GM12892 (cell line): ENCODE data around the gene ATP5ME.
A peak's percentile ranks its signal among the peaks of the same experiment; 100 is the strongest.

Experiments used
- DNase-seq: peaks from one replicate; pipeline ENCODE4 v3.0.0; 2011; ENCODE audit not compliant: insufficient read length
- FAIRE-seq: peaks from 2 replicates; lab custom pipeline; 2011; peaks lifted over from hg19 to GRCh38; lab: Jason Lieb, UNC
- POLR2A ChIP-seq: IDR thresholded peaks from 2 replicates; pipeline ENCODE4 v1.6.1; 2011; ENCODE audit warnings: low read depth, low read length, control low read depth
- POLR2AphosphoS5 ChIP-seq: IDR thresholded peaks from 2 replicates; pipeline ENCODE4 v1.6.1; 2011; ENCODE audit warnings: low read depth, low read length, control low read depth
- TAF1 ChIP-seq: IDR thresholded peaks from 2 replicates; pipeline ENCODE4 v1.6.1; 2011; ENCODE audit warnings: low read depth, mild to moderate bottlenecking, control low read depth, low read length, borderline replicate concordance

Gene ATP5ME

GRCh38 chr4:687048-687970, 13.2 kb upstream of the ATP5ME start:
- no peak for TF ChIP-seq POLR2AphosphoS5
- TF ChIP-seq POLR2A = no peak
- no peak for FAIRE-seq
- DNase-seq = no peak

DNA sequence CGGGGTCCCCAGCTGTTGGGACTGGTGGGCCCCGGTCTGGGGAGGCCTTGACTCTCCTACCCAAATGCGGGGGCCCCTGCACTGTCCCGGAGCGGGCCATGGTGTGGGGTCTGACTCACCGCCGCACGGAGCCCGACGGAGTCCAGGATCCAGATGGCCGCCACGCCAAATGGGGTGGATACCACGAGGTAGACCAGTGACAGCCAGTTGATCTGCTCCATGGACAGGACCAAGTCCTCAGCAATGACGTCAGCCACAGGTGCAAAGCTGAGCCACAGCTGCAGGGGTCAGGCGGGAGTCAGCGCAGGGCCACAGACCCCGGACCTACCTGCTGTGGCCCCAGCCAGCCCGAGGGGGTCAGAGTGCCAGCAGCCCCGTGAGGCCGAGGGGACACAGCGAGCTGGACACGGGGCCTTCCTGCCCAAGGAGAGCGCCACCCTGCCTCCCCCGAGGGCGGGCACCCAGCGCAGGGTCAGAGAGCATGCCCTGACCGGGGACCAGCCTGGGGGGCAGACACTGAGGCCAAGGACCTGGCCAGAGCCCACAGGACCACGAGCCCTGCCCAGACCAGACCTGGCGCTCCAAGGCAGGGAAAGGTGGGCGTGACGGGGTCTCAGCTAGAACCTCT, 12.5 kb upstream of the ATP5ME start:
- no peak for TF ChIP-seq POLR2AphosphoS5
- no peak for TF ChIP-seq POLR2A
- no peak for TF ChIP-seq TAF1
- FAIRE-seq = no peak
- no peak for DNase-seq

- DNase-seq (no peak), FAIRE-seq (no peak)
- TF ChIP-seq TAF1 (no peak), POLR2A (no peak), POLR2AphosphoS5 (no peak)
These were observed 11.8 kb upstream of the ATP5ME start for GRCh38 chr4:685679-686412.

DNA sequence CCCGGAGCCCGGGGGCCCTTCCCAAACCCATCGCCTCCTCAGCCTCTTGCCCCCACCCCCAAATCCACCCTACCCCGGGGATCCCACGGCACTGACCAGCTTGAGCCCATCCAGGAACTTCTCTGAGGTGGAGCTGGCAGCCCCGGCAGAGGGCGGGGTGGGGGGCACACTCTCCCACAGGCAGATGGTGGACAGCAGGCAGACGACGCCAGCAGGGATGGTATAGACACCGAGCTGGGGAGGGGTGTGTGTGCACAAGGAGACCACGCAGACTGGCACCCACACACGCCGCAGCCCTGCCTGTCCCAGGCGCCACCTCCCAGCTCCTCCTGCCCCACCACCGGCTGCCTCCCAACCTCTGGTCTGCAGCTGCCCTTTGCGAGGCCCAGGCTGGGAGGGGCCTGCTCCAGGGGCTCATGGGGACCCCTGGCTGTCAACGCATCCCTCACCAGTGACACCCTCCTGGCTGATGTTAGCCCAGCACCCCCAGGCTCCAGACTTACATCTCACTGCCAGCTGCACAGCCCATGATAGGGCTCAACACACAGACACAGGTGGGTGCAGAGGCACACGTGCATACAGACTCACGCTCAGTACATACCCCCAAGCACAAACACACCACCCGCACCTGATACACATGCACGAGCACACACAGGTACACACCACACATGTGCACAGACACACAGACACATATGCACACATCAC, 10.7 kb upstream of the ATP5ME start:
- FAIRE-seq (no peak), DNase-seq (no peak)
- TF ChIP-seq POLR2A (no peak), POLR2AphosphoS5 (no peak), TAF1 (no peak)

- DNase-seq (no peak), FAIRE-seq (no peak)
- no peak for TF ChIP-seq POLR2AphosphoS5
- TF ChIP-seq POLR2A = no peak
- no peak for TF ChIP-seq TAF1
These were observed 10.0 kb upstream of the ATP5ME start for GRCh38 chr4:683982-684622.

GRCh38 chr4:683247-683897, 9.3 kb upstream of the ATP5ME start:
- no peak for TF ChIP-seq POLR2AphosphoS5
- TF ChIP-seq POLR2A = no peak
- TF ChIP-seq TAF1 = no peak
- FAIRE-seq = no peak
- no peak for DNase-seq

DNA sequence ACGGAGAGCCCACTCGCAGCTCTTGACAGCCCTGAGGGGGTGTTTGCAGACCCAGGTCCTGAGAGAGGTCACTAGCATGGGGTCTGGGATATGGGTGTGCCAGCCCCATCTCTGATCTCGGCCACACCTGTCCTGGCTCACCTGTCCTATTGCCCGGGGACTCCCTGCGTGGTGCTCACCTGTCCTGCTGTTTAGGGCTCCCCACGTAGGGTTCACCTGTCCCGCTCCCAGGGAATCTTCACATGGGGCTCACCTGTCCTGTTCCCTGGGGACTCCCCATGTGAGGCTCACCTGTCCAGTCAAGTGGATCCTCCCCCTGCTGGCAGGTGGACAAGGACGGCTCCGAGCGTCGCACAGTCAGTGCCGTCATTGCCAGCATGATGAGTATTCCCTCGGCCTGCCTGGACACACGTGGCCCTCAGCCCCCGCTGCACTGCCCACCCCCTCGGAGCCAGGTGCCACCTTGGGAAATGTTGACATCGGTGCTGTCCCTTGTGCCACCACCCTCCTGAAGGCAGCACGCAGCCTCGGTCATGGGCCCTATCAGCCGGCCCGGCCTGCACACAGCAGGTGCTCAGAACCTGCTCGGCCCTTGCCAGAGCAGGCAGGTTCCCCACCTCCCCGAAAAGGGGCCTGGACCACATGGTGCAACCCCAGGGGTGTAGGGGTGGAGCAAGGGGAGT, 8.6 kb upstream of the ATP5ME start:
- TF ChIP-seq POLR2AphosphoS5 (no peak), POLR2A (no peak), TAF1 (no peak)
- no peak for FAIRE-seq
- DNase-seq = no peak

- no peak for DNase-seq
- FAIRE-seq = no peak
- no peak for TF ChIP-seq TAF1
- TF ChIP-seq POLR2AphosphoS5 = no peak
- no peak for TF ChIP-seq POLR2A
These were observed 7.8 kb upstream of the ATP5ME start for GRCh38 chr4:681736-682451.

DNA sequence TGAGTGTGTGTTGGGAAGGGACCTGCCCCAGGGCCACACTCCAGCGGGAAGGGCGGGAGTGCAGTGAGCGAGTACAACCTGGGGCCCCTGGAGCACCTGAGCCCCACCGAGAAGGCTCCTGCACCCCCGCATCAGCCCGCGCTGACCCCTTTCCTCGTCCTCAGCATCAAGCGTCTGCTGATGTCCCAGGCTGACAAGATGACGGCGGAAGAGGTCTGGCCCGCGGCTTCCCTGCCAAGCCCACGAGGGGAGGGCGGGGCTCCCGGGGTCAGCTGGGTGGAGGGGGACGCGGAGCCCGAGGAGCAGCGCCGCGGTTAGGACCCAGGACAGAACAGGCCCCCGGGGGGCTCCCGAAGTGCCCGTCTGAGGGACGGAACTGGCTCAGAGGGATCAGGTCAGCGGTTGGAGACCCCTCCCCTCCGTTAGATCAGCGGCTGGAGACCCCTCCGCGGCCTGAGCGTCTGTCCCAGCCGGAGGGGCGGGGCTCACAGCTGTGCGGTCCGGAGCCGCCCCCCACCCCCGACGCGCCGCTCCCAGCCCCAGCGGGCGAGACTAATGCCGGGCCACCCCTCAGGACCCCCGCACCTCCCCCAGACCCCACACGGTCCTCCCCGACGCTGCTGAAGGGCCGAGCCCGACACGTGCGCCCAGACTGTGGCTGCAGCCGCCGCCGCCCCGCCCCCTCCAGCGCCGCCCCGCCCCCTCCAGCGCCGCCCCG, 7.0 kb upstream of the ATP5ME start:
- DNase-seq (peak; percentile 78), FAIRE-seq (no peak)
- TF ChIP-seq POLR2AphosphoS5 = no peak
- no peak for TF ChIP-seq TAF1
- TF ChIP-seq POLR2A = no peak
